ENCODE measurements around the gene TMC6. TPM values are rescaled to one million over a fixed set of nuclear protein-coding genes. Genes with fewer than 3 reads are reported as not detected.

TMC6 gene
- 35.1 and 42.7 TPM in 2 replicates for total RNA-seq

GRCh38 chr17:78128551-78129350 is at the start of gene TMC6:
Gene TMC6 (minus strand): TSS chr17:78128755. CDS start chr17:78126832, 1,923 bp downstream.

GRCh38 chr17:78168242-78168902 is 39.8 kb upstream of the TMC6 start, which contains the start of gene SYNGR2:
Gene SYNGR2 (plus strand): TSS chr17:78168581. CDS start chr17:78168617, 36 bp downstream.

GRCh38 chr17:78130437-78131101 is 2.0 kb upstream of the TMC6 start, which contains the start of gene TMC8:
Gene TMC8 (plus strand): TSS chr17:78130771. CDS start chr17:78131589, 818 bp downstream.

Other genes with a start within 250 kb of the TMC6 start
- gene TNRC6C, start 170.1 kb downstream of the TMC6 start, total RNA-seq: 2.6 and 4.3 TPM in 2 replicates
- gene TMC8, start 2.0 kb upstream of the TMC6 start, total RNA-seq: under 0.01 and 0.76 TPM in 2 replicates
- gene C17orf99, start 17.6 kb upstream of the TMC6 start, total RNA-seq: not detected in 2 replicates
- 27.6 and 28.3 TPM in 2 replicates for gene SYNGR2, start 39.8 kb upstream of the TMC6 start, total RNA-seq
- gene TK1, start 58.3 kb upstream of the TMC6 start, total RNA-seq: 121 and 148 TPM in 2 replicates
- 50.3 and 65.5 TPM in 2 replicates for gene AFMID, start 58.6 kb upstream of the TMC6 start, total RNA-seq
- 61.1 and 64.4 TPM in 2 replicates for gene BIRC5, start 85.5 kb upstream of the TMC6 start, total RNA-seq
- gene TMEM235, start 102.9 kb upstream of the TMC6 start, total RNA-seq: under 0.01 and 0.46 TPM in 2 replicates
- 24.0 and 63.2 TPM in 2 replicates for gene SOCS3, start 231.3 kb upstream of the TMC6 start, total RNA-seq
- gene PGS1, start 249.9 kb upstream of the TMC6 start, total RNA-seq: 45.1 and 58.8 TPM in 2 replicates

All from epithelial cell of umbilical artery (primary cell).